K562 (cell line): ENCODE measurements around the gene BACE1. TPM values are rescaled to one million over a fixed set of nuclear protein-coding genes. Genes with fewer than 3 reads are reported as not detected.

ENCODE experiments used
- BRD9 ChIP-seq: fragments of 450-650 bp; IDR thresholded peaks from 2 replicates; pipeline ENCODE4 v1.6.1; 2018; ENCODE audit warnings: low read depth; ENCODE audit not compliant: partially characterized antibody
- BRF1 ChIP-seq: IDR thresholded peaks from 3 replicates; pipeline ENCODE4 v1.6.1; 2011; ENCODE audit warnings: borderline replicate concordance, mild to moderate bottlenecking; ENCODE audit not compliant: insufficient read length; ENCODE audit errors: extremely low read depth
- HNRNPL ChIP-seq: fragments of 200-400 bp; formaldehyde crosslinking; IDR thresholded peaks from 2 replicates; pipeline ENCODE4 v1.6.1; 2017; ENCODE audit warnings: low read depth, mild to moderate bottlenecking, low read length
- ID3 ChIP-seq, 2 experiments: fragments of 250-450 bp in 1 of 2; fragments of 450-650 bp in 1 of 2; sonication (Bioruptor Pico) in 1 of 2; IDR thresholded peaks; 2 replicates each; pipeline versions ENCODE4 v1.6.1 to v1.8.0; 2016 to 2021; ENCODE audit warnings: mild to moderate bottlenecking in 2 of 2, moderate library complexity in 2 of 2, missing compliant biosample characterization in 1 of 2, missing genetic modification characterization in 1 of 2
- MNT ChIP-seq, 2 experiments: fragments of 450-650 bp; conservative IDR thresholded peaks; 2 replicates each; pipeline ENCODE4 v1.6.1; 2017; ENCODE audit warnings: mild to moderate bottlenecking in 2 of 2, moderate library complexity in 2 of 2
- NR2C1 ChIP-seq, 2 experiments: fragments of 450-650 bp; IDR thresholded peaks; 2 replicates each; pipeline ENCODE4 v1.6.1; 2017; ENCODE audit warnings: mild to moderate bottlenecking in 2 of 2, antibody characterized with exemption in 1 of 2, inconsistent platforms in 1 of 2, missing compliant biosample characterization in 1 of 2, missing genetic modification characterization in 1 of 2
- PML ChIP-seq: IDR thresholded peaks from 2 replicates; pipeline ENCODE4 v1.6.1; 2012; ENCODE audit warnings: low read length, inconsistent platforms
- PURB ChIP-seq: sonication (generic); formaldehyde crosslinking; IDR thresholded peaks from 2 replicates; pipeline ENCODE4 v1.9.0; 2021; ENCODE audit warnings: low read depth, mild to moderate bottlenecking, missing genetic modification reagents
- RAD21 ChIP-seq, 2 experiments: fragments of 250-450 bp in 1 of 2; fragments of 450-650 bp in 1 of 2; sonication (Bioruptor Pico) in 1 of 2; formaldehyde crosslinking in 1 of 2; IDR thresholded peaks in 1 of 2; conservative IDR thresholded peaks in 1 of 2; 2 replicates each; pipeline versions ENCODE4 v1.4.0 to v1.8.0; 2020 to 2022; ENCODE audit warnings: mild to moderate bottlenecking in 2 of 2, moderate library complexity in 1 of 2
- SMARCA5 ChIP-seq: fragments of 450-650 bp; IDR thresholded peaks from 2 replicates; pipeline ENCODE4 v1.6.1; 2016
- TGIF2 ChIP-seq: sonication (generic); formaldehyde crosslinking; IDR thresholded peaks from 2 replicates; pipeline ENCODE4 v1.8.1; 2022; ENCODE audit warnings: mild to moderate bottlenecking, missing genetic modification reagents, moderate library complexity
- ZBED1 ChIP-seq: IDR thresholded peaks from 2 replicates; pipeline ENCODE4 v1.6.1; 2014
- ZBTB8A ChIP-seq: fragments of 450-650 bp; IDR thresholded peaks from 2 replicates; pipeline ENCODE4 v1.6.1; 2018; ENCODE audit warnings: mild to moderate bottlenecking, moderate library complexity; ENCODE audit not compliant: partially characterized antibody
- ZNF41 ChIP-seq: fragments of 250-450 bp; sonication (Bioruptor Pico); conservative IDR thresholded peaks from 2 replicates; pipeline ENCODE4 v1.4.0; 2020; ENCODE audit warnings: mild to moderate bottlenecking
- polyA plus RNA-seq, 8 experiments: library from polyadenylated mRNA; depleted of rRNA in 4 of 8; stranded (reverse) in 5 of 8; unstranded in 3 of 8; fragments of >200 nt; fragmentation: Nextera tagmentation in 2 of 8; fragmentation: Illumina TruSeq in 1 of 8; extraction: Ambion mirVana in 2 of 8; extraction: Trizol in 1 of 8; gene quantifications; 2 replicates each; pipeline versions ENCODE4 v1.2.1 to v1.2.3, GENCODE V29; 2011 to 2014; ENCODE audit warnings: inconsistent platforms in 1 of 8, missing spikeins in 1 of 8
- total RNA-seq, 7 experiments: library from RNA; depleted of rRNA in 6 of 7; stranded (reverse); fragments of >200 nt in 6 of 7; fragmentation: Illumina TruSeq in 2 of 7; extraction: Trizol in 2 of 7; gene quantifications; 2 replicates each; pipeline versions ENCODE4 v1.2.1 to v1.2.3, GENCODE V29; 2011 to 2021; ENCODE audit warnings: low replicate concordance in 1 of 7
- TF ChIP-seq, protein P1 (sequence below), 3 experiments: fragments of 200-800 bp in 1 of 3; fragments of 250-450 bp in 1 of 3; fragments of 450-650 bp in 1 of 3; sonication (Bioruptor Pico) in 1 of 3; sonication (Bioruptor generic) in 1 of 3; formaldehyde crosslinking in 1 of 3; IDR thresholded peaks; 2 replicates each; pipeline versions ENCODE4 v1.6.1 to v1.8.0; 2016 to 2022; ENCODE audit warnings: mild to moderate bottlenecking in 2 of 3, missing genetic modification characterization in 2 of 3, missing compliant biosample characterization in 1 of 3, moderate library complexity in 1 of 3
- TF ChIP-seq, protein P2 (sequence below), 2 experiments: fragments of 450-650 bp; IDR thresholded peaks; 2 replicates each; pipeline ENCODE4 v1.6.1; 2018; ENCODE audit warnings: mild to moderate bottlenecking in 2 of 2, low read depth in 1 of 2; ENCODE audit not compliant: partially characterized antibody in 2 of 2

Gene BACE1
- total and polyA plus RNA-seq, 9 of the 15 experiments (the other 6 are each of a cell fraction or from before 2014, with no cell fraction given): 0.01 to 0.25 (median 0.16) TPM; not detected in 5

DNA sequence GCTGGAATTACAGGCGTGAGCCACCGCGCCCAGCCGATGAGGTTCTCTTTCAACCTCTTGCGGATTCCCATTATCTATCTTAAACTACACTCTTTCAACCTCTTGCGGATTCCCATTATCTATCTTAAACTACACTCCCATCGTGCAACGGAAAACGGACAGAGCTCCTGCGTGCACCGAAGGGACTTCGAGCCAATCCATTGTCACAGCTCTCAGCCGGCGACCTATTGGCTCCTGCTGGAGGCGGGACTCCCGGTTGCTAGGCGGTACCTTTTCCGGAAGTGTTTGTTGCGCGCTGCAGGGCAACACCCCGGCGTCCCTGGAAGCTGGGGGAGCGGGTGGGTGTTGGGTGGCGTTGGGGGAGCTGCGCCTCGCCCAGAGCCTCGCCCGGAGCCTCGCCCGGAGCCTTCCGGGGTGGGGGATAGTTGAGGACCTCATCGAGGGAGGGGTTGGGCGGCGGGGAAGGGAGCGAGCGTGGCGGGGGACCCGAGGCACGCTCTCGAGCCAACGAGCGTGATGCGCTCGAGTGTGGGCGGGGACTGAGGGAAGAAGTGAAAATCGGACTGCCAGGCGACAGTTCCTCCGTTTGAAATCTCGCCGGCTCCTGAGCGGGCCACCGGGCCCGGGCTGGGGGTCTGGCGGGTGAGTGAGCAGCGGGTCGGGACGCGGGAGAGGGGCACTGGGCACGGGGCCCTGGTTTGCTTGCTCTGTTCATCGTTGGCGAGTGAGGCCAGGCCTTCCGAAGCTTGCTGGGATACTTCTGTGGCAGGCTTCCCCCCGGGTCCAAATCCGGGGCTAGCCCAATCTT lies 11.7 kb upstream of the BACE1 start, which contains the start of gene CEP164 (continued):
- no peak for TF ChIP-seq ID3 (CRISPR knock-in tag; IDR thresholded peaks at IDR 0.05)
- no peak for TF ChIP-seq ID3 (tag; IDR thresholded peaks at IDR 0.05)
- TF ChIP-seq, protein P1, sequence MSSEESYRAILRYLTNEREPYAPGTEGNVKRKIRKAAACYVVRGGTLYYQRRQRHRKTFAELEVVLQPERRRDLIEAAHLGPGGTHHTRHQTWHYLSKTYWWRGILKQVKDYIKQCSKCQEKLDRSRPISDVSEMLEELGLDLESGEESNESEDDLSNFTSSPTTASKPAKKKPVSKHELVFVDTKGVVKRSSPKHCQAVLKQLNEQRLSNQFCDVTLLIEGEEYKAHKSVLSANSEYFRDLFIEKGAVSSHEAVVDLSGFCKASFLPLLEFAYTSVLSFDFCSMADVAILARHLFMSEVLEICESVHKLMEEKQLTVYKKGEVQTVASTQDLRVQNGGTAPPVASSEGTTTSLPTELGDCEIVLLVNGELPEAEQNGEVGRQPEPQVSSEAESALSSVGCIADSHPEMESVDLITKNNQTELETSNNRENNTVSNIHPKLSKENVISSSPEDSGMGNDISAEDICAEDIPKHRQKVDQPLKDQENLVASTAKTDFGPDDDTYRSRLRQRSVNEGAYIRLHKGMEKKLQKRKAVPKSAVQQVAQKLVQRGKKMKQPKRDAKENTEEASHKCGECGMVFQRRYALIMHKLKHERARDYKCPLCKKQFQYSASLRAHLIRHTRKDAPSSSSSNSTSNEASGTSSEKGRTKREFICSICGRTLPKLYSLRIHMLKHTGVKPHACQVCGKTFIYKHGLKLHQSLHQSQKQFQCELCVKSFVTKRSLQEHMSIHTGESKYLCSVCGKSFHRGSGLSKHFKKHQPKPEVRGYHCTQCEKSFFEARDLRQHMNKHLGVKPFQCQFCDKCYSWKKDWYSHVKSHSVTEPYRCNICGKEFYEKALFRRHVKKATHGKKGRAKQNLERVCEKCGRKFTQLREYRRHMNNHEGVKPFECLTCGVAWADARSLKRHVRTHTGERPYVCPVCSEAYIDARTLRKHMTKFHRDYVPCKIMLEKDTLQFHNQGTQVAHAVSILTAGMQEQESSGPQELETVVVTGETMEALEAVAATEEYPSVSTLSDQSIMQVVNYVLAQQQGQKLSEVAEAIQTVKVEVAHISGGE (CRISPR knock-in tag; IDR thresholded peaks at IDR 0.05): peak in 1 of 3 experiments; percentile 83; a peak in 2 of 6 replicates
- no peak for TF ChIP-seq HNRNPL
- TF ChIP-seq PURB: no peak
- no peak for TF ChIP-seq ZBED1
- TF ChIP-seq, protein P2, sequence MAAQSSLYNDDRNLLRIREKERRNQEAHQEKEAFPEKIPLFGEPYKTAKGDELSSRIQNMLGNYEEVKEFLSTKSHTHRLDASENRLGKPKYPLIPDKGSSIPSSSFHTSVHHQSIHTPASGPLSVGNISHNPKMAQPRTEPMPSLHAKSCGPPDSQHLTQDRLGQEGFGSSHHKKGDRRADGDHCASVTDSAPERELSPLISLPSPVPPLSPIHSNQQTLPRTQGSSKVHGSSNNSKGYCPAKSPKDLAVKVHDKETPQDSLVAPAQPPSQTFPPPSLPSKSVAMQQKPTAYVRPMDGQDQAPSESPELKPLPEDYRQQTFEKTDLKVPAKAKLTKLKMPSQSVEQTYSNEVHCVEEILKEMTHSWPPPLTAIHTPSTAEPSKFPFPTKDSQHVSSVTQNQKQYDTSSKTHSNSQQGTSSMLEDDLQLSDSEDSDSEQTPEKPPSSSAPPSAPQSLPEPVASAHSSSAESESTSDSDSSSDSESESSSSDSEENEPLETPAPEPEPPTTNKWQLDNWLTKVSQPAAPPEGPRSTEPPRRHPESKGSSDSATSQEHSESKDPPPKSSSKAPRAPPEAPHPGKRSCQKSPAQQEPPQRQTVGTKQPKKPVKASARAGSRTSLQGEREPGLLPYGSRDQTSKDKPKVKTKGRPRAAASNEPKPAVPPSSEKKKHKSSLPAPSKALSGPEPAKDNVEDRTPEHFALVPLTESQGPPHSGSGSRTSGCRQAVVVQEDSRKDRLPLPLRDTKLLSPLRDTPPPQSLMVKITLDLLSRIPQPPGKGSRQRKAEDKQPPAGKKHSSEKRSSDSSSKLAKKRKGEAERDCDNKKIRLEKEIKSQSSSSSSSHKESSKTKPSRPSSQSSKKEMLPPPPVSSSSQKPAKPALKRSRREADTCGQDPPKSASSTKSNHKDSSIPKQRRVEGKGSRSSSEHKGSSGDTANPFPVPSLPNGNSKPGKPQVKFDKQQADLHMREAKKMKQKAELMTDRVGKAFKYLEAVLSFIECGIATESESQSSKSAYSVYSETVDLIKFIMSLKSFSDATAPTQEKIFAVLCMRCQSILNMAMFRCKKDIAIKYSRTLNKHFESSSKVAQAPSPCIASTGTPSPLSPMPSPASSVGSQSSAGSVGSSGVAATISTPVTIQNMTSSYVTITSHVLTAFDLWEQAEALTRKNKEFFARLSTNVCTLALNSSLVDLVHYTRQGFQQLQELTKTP (IDR thresholded peaks at IDR 0.05; ENCODE audit: low read depth in 1 of 2, partially characterized antibody in 2 of 2): peak in 1 of 2 experiments; percentile 72
- TF ChIP-seq PML: no peak
- TF ChIP-seq TGIF2 (CRISPR knock-in tag): no peak
- TF ChIP-seq ZNF41 (CRISPR knock-in tag): no peak
- TF ChIP-seq RAD21 (CRISPR knock-in tag; conservative IDR thresholded peaks at IDR 0.05 in 1 of 2, IDR thresholded peaks at IDR 0.05 in 1 of 2): no peak
- TF ChIP-seq MNT (conservative IDR thresholded peaks at IDR 0.05): peak; percentile 88 to 91
- TF ChIP-seq ZBTB8A: no peak
- no peak for TF ChIP-seq SMARCA5
- TF ChIP-seq NR2C1 (IDR thresholded peaks at IDR 0.05): peak; percentile 85
- TF ChIP-seq NR2C1 (tag; IDR thresholded peaks at IDR 0.05): peak; percentile 90
- no peak for TF ChIP-seq BRD9
- TF ChIP-seq BRF1: no peak
